ENCODE data around the gene ABI3BP. TPM values are rescaled to one million over a fixed set of nuclear protein-coding genes. Genes with fewer than 3 reads are reported as not detected.

ABI3BP gene
- total RNA-seq, 1 experiment from 2014 or later = 3.1 TPM

GRCh38 chr3:100869787-100870186, 123.4 kb downstream of the ABI3BP start:
- no peaks in the 10 kb centered on the region for H3K9me3 Mint-ChIP-seq (ENCODE audit: unreplicated experiment)
- TF ChIP-seq, protein P1, sequence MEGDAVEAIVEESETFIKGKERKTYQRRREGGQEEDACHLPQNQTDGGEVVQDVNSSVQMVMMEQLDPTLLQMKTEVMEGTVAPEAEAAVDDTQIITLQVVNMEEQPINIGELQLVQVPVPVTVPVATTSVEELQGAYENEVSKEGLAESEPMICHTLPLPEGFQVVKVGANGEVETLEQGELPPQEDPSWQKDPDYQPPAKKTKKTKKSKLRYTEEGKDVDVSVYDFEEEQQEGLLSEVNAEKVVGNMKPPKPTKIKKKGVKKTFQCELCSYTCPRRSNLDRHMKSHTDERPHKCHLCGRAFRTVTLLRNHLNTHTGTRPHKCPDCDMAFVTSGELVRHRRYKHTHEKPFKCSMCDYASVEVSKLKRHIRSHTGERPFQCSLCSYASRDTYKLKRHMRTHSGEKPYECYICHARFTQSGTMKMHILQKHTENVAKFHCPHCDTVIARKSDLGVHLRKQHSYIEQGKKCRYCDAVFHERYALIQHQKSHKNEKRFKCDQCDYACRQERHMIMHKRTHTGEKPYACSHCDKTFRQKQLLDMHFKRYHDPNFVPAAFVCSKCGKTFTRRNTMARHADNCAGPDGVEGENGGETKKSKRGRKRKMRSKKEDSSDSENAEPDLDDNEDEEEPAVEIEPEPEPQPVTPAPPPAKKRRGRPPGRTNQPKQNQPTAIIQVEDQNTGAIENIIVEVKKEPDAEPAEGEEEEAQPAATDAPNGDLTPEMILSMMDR (IDR thresholded peaks at IDR 0.05; ENCODE audit: unreplicated experiment) = no peak
- no peaks in the 10 kb centered on the region for H3K27me3 Mint-ChIP-seq (ENCODE audit: insufficient read depth, unreplicated experiment)
- POLR2A ChIA-PET = interaction anchor here (0.6 kb wide), 1 partner anchor 643 kb away, joined by 4 read pairs; no protein-coding TSS in a partner anchor
- CTCF ChIA-PET = interaction anchor here (0.6 to 1.0 kb wide), 2 partner anchors 14 to 426 kb away, joined by 3 read pairs; no protein-coding TSS in a partner anchor
- intact Hi-C loops (cut with micrococcal nuclease) = no loop called here
- no TSS peak for BruUV-seq (replicated peaks)
- no peak overlapping the region for H3K4me3 Mint-ChIP-seq (ENCODE audit: unreplicated experiment)
- H3K4me1 Mint-ChIP-seq (ENCODE audit: insufficient read depth, unreplicated experiment) = no peaks in the 10 kb centered on the region
- DNase-seq (ENCODE audit: unreplicated experiment) = peak; percentile 55
- H3K27ac Mint-ChIP-seq (ENCODE audit: low read depth, unreplicated experiment) = no peak overlapping the region
- H3K36me3 Mint-ChIP-seq (ENCODE audit: insufficient read depth, unreplicated experiment) = no peaks in the 10 kb centered on the region

DNA sequence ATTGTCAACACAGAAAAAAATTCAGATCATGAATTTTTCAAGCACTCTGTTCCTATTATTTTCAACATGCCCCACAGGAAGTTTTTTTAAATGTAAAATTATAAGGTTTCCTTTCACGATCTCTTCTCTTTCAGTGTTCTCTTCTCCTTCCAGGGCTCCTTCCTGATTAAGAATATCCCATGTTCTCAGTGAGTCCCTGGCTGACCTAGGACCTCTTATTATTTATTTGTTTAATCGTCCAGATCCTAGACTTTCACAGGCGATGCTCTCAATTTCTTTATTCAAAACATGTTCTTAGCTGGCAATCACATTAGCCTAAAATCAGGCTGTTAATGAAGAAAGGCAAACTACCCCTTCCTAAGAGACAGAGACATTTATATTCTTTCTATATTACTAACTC, 124.3 kb downstream of the ABI3BP start:
- TF ChIP-seq, protein P1 (IDR thresholded peaks at IDR 0.05; ENCODE audit: unreplicated experiment) = no peak
- no peaks in the 10 kb centered on the region for H3K9me3 Mint-ChIP-seq (ENCODE audit: unreplicated experiment)
- intact Hi-C loops (cut with micrococcal nuclease) = no loop called here
- DNase-seq (ENCODE audit: unreplicated experiment) = no peak
- no TSS peak for BruUV-seq (replicated peaks)
- ChIA-PET POLR2A (no interaction called here), CTCF (interaction anchor here (1.0 to 1.4 kb wide), 2 partner anchors 15 to 72 kb away, joined by 3 to 5 read pairs; no protein-coding TSS in a partner anchor)
- H3K4me1 Mint-ChIP-seq (ENCODE audit: insufficient read depth, unreplicated experiment) = no peaks in the 10 kb centered on the region
- H3K4me3 Mint-ChIP-seq (ENCODE audit: unreplicated experiment) = no peak overlapping the region
- H3K27me3 Mint-ChIP-seq (ENCODE audit: insufficient read depth, unreplicated experiment) = no peaks in the 10 kb centered on the region
- no peak overlapping the region for H3K27ac Mint-ChIP-seq (ENCODE audit: low read depth, unreplicated experiment)
- H3K36me3 Mint-ChIP-seq (ENCODE audit: insufficient read depth, unreplicated experiment) = no peaks in the 10 kb centered on the region

- no TSS peak for BruUV-seq (replicated peaks)
- ChIA-PET POLR2A (interaction anchor here (0.7 to 1.0 kb wide), 2 partner anchors 179 to 253 kb away, joined by 3 read pairs; no protein-coding TSS in a partner anchor), CTCF (interaction anchor here (1.4 kb wide), 1 partner anchor 71 kb away, joined by 5 read pairs; no protein-coding TSS in a partner anchor)
- no peaks in the 10 kb centered on the region for H3K36me3 Mint-ChIP-seq (ENCODE audit: insufficient read depth, unreplicated experiment)
- DNase-seq (ENCODE audit: unreplicated experiment) = no peak
- H3K9me3 Mint-ChIP-seq (ENCODE audit: unreplicated experiment) = no peaks in the 10 kb centered on the region
- no peaks in the 10 kb centered on the region for H3K4me1 Mint-ChIP-seq (ENCODE audit: insufficient read depth, unreplicated experiment)
- H3K4me3 Mint-ChIP-seq (ENCODE audit: unreplicated experiment) = no peak overlapping the region
- TF ChIP-seq, protein P1 (IDR thresholded peaks at IDR 0.05; ENCODE audit: unreplicated experiment) = no peak
- intact Hi-C loops (cut with micrococcal nuclease) = no loop called here
- H3K27ac Mint-ChIP-seq (ENCODE audit: low read depth, unreplicated experiment) = no peak overlapping the region
- no peaks in the 10 kb centered on the region for H3K27me3 Mint-ChIP-seq (ENCODE audit: insufficient read depth, unreplicated experiment)
Measured at GRCh38 chr3:100868096-100868495, 125.1 kb downstream of the ABI3BP start.

- no TSS peak for BruUV-seq (replicated peaks)
- intact Hi-C loops (cut with micrococcal nuclease) = no loop called here
- H3K27ac Mint-ChIP-seq (ENCODE audit: low read depth, unreplicated experiment) = no peak overlapping the region
- ChIA-PET POLR2A (interaction anchor here (0.6 to 1.7 kb wide), 2 partner anchors 10 to 109 kb away, joined by 3 to 4 read pairs; no protein-coding TSS in a partner anchor), CTCF (interaction anchor here (0.6 kb wide), 1 partner anchor 222 kb away, joined by 4 read pairs; no protein-coding TSS in a partner anchor)
- no peak overlapping the region for H3K4me3 Mint-ChIP-seq (ENCODE audit: unreplicated experiment)
- no peaks in the 10 kb centered on the region for H3K36me3 Mint-ChIP-seq (ENCODE audit: insufficient read depth, unreplicated experiment)
- no peaks in the 10 kb centered on the region for H3K27me3 Mint-ChIP-seq (ENCODE audit: insufficient read depth, unreplicated experiment)
- TF ChIP-seq, protein P1 (IDR thresholded peaks at IDR 0.05; ENCODE audit: unreplicated experiment) = no peak
- H3K9me3 Mint-ChIP-seq (ENCODE audit: unreplicated experiment) = no peaks in the 10 kb centered on the region
- no peaks in the 10 kb centered on the region for H3K4me1 Mint-ChIP-seq (ENCODE audit: insufficient read depth, unreplicated experiment)
- DNase-seq (ENCODE audit: unreplicated experiment) = peak; percentile 9
Measured at GRCh38 chr3:100865442-100865841, 127.8 kb downstream of the ABI3BP start.
